ENCODE measurements around the gene ICAM4.

ICAM4 gene

GRCh38 chr19:10291554-10292205, 4.9 kb downstream of the ICAM4 start:
- no peak for DNase-seq

- DNase-seq = peak; percentile 84
Measured at GRCh38 chr19:10292206-10292788, 5.5 kb downstream of the ICAM4 start.

DNA sequence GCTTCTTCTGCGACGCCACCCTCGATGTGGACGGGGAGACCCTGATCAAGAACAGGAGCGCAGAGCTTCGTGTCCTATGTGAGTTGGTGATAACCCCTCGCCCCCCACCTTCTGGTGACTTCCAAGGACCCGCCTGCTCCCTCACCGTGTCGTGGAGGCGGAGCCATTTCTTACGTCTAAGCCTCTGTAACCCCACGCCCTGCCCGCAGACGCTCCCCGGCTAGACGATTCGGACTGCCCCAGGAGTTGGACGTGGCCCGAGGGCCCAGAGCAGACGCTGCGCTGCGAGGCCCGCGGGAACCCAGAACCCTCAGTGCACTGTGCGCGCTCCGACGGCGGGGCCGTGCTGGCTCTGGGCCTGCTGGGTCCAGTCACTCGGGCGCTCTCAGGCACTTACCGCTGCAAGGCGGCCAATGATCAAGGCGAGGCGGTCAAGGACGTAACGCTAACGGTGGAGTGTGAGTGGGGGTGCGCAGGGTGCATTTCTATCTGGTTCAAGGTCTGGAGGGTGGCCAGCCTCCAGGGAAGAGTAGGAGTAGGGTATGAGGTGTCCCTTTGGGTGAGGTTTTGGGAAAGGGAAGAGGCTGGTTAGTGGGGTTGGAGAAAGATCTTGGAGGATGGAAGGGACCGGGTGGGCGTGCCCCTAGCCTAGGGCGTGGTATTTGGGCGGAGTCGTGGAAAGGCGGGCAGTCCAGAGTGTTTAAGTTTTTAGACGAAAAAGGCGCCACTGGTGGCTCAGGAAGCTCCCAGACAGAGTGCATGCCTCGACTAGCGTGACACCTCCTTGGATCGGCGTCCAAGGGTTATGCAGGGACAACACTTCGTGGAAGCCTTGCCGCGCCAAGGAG, 6.3 kb downstream of the ICAM4 start:
- no peak for DNase-seq

- no peak for DNase-seq
Measured at GRCh38 chr19:10293637-10294367, 7.0 kb downstream of the ICAM4 start.

- peak; percentile 80 for DNase-seq
Measured at GRCh38 chr19:10294368-10294697, 7.6 kb downstream of the ICAM4 start.

DNA sequence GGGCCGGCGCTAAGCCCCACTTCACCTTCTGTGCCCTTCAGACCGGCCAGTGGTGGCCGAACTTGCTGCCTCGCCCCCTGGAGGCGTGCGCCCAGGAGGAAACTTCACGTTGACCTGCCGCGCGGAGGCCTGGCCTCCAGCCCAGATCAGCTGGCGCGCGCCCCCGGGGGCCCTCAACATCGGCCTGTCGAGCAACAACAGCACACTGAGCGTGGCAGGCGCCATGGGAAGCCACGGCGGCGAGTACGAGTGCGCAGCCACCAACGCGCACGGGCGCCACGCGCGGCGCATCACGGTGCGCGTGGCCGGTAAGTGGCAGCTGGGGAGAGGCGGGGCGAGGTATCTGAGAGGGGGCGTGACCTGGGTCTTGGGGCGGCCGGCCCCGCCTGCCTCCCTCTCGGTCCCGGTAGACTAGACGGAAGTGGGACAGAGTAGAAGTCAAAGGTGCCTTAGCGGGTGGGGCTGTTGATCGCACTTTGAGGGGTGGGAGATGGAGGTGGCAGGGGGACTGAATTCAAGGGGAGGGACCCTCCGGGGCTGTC, 8.6 kb downstream of the ICAM4 start:
- DNase-seq = no peak

DNA sequence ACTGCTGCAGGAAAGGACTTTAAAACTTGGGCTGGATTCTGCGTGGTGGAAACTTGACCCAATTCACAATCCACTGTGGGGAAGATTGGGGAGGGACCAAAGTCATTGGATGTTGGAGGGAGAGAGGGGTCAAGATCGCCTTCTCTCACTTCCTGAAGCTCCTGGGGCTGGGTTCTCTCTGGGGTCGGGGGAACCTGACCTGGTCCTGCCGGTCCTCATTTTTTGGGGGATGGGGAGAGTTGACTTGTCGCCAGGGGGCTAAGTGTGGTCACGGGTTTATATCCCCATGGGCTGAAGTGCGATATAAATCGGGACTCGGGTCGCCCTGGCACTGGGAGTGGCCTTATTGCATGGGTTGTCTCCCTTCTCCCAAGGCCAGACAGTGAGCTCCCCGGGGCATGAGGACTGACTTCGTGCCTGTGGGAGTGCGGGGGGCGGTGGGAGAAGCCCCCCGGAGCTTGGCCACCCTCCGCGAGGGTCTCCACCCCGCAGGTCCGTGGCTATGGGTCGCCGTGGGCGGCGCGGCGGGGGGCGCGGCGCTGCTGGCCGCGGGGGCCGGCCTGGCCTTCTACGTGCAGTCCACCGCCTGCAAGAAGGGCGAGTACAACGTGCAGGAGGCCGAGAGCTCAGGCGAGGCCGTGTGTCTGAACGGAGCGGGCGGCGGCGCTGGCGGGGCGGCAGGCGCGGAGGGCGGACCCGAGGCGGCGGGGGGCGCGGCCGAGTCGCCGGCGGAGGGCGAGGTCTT, 9.3 kb downstream of the ICAM4 start:
- DNase-seq = no peak

GRCh38 chr19:10299545-10300458, 13.0 kb downstream of the ICAM4 start:
- DNase-seq = peak; percentile 38

DNA sequence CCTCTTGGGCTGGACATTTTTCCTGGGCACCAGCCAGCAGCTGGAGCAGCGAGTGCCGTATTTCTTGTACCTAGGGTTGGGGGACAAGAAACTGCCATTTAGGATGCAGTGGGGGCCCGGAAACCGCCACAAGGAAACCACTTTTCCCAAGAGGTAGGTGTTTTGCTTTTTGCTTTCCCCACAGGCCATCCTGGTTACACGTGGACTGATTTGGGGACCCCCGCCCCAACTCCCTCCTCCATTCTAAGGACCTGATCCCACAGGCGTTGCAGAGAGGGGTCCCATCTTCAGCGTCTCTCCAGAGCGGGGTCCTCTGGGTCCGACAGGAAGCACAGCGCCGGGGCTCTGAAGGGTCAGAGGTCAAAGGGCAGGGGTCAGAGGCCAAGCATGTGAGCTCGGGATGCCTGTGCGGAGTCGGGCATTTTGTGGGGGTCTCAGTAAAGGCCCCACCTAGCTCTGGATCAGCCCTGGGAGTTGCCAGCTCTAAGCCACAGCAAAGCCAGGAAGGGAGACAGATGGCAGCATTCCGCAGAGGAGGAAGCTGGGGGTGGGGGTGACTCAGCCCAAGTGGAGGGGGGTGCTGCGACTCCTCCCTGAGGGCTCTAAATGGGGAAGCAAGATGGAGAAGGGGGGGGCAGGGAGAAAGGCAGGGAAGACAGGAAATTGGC, 18.5 kb downstream of the ICAM4 start:
- no peak for DNase-seq

DNA sequence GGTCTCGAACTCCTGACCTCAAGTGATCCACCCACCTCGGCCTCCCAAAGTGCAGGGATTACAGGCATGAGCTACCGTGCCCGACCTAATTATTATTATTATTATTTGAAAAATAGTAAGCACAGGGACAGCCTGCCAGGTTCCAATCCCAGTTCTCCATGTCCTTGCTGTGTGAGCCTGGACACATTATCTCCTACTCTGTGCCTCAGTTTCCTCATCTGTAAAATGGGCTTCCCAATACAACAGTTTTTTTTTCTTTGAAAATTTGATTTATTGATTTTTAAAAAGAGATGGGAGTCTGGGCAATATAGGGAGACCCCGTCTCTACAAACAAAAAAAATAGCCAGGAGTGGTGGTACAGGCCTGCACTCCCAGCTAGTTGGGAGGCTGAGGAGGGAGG, 19.6 kb downstream of the ICAM4 start:
- DNase-seq = no peak

DNA sequence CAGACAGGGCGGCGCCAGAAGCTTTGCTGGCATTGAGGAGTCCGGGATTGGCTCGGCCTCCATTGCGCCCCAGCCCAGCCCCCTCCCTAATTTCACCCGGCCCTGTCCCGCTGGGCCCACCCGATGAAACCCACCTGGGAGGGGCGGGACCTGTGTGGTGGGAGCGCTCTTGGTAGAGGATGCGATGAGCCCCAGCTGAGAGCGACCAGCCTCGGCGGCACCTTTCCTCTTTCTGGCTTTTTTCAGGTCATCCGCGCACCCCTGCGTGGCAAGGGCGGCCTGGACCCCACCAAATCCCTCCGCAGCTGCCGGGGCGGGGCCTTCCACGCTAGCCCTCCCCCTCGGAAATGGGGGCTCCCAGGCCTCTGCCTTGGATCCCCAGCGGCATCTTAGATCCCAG, 22.7 kb downstream of the ICAM4 start, which contains the start of gene ZGLP1:
TSS of gene ZGLP1 (minus strand) at position 393 of the 400 bp plus-strand sequence.
- no peak for DNase-seq

DNA sequence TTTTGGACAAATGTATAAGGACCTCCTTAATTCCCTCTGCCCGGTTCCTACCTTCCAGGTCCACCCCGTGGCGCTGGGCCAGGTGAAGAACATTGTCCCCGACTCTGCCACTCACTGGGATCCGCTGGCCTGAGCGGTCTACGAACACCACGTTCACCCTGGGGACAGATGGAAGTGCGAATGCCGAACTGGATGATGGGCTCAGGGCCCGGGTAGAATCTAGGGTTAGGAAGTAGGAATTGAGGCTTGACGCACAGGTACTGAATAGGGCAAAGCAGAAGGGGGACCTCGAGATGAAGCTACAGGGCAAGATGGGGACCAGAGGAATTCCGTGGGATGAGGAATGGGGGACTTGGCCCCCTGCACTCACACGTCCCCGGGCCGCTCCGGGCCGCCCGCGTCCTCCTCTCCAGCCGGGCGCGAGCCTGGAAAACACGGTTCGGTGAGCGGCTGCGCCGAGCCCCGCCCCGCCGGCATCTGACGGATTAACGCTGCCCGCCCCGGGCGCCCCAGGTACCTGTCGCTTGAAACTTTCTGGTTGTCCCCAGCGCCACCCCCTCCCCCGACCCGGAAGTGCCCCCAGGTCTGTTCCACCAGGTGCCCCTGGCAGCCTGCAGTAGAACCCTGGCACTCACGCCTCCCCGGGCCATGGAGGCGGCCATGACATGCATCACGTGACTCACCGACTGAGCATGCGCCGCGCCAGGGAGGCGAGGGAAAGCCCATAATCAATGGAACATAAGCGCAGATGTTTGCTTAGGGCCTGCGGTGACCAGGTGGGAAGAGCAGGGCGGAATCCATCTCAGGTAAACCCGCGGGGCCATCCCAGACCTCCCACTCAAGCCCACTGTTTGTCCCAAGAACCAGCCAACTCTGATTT, 28.8 kb downstream of the ICAM4 start, which contains the start of gene FDX2:
TSS of gene FDX2 (minus strand) at position 681 of the 880 bp plus-strand sequence. CDS start at position 662, 19 bp downstream.
- DNase-seq = peak; percentile 91

- peak; percentile 58 for DNase-seq
Measured at GRCh38 chr19:10316229-10317044, 29.7 kb downstream of the ICAM4 start.

GRCh38 chr19:10317045-10317856, 30.5 kb downstream of the ICAM4 start:
- no peak for DNase-seq

DNA sequence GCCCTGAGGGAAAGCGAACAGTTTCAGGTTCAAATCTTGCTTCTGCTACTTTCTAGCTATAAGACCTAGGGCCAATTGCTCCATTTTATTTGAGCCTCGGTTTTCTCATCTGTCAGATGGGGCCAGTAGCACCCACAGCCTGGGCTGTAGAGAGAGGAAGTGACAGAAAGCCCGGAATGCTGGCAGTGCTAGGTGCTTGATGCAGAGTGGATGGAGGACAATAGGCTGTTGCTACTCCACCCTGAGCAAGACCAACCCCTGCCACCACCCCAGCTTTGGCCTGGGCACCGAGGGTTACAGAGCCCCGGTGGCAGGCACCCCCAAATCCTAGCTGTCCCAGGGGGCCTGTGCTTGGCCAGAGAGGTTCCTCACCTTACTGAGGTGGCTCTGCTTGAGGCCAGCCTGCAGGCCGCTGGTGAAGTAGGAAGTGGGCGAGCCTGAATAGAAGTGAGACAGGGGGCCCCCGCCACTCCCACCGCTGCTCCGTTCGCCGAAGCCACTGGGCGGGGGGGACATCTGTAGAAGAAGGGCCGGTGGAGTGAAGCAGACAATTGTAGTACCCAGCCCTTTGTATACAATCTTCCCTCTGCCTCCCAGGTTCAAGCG, 31.2 kb downstream of the ICAM4 start:
- no peak for DNase-seq

GRCh38 chr19:10318807-10319682, 32.3 kb downstream of the ICAM4 start:
- no peak for DNase-seq
